ENCODE results near the gene SETBP1.

SETBP1 gene

GRCh38 chr18:44916429-44917207 lies 235.9 kb downstream of the SETBP1 start:
- DNase-seq, result no peak

GRCh38 chr18:44917216-44918141 lies 236.8 kb downstream of the SETBP1 start:
- DNase-seq, result no peak

GRCh38 chr18:44918142-44918476 lies 237.4 kb downstream of the SETBP1 start:
- DNase-seq, result no peak

GRCh38 chr18:44920441-44920840 lies 239.8 kb downstream of the SETBP1 start:
- DNase-seq, result no peak

- DNase-seq, result no peak
Measured at GRCh38 chr18:44921974-44922373, 241.3 kb downstream of the SETBP1 start.

GRCh38 chr18:44922968-44923367 lies 242.3 kb downstream of the SETBP1 start:
- DNase-seq, result no peak

- DNase-seq, result no peak
Measured at GRCh38 chr18:44924785-44925499, 244.3 kb downstream of the SETBP1 start.

- no peak for DNase-seq
Measured at GRCh38 chr18:44927127-44927849, 246.6 kb downstream of the SETBP1 start.

GRCh38 chr18:44934901-44935300 lies 254.2 kb downstream of the SETBP1 start:
- DNase-seq, result no peak

- no peak for DNase-seq
Measured at GRCh38 chr18:44935455-44935854, 254.8 kb downstream of the SETBP1 start.

- DNase-seq, result no peak
Measured at GRCh38 chr18:44936485-44936884, 255.8 kb downstream of the SETBP1 start.

- DNase-seq, result no peak
Measured at GRCh38 chr18:44937960-44938719, 257.5 kb downstream of the SETBP1 start.

- no peak for DNase-seq
Measured at GRCh38 chr18:44938720-44939665, 258.3 kb downstream of the SETBP1 start.

- no peak for DNase-seq
Measured at GRCh38 chr18:44941516-44941915, 260.8 kb downstream of the SETBP1 start.

- no peak for DNase-seq
Measured at GRCh38 chr18:44942073-44942472, 261.4 kb downstream of the SETBP1 start.

- no peak for DNase-seq
Measured at GRCh38 chr18:44943311-44943881, 262.7 kb downstream of the SETBP1 start.

- DNase-seq, result no peak
Measured at GRCh38 chr18:44944461-44944860, 263.8 kb downstream of the SETBP1 start.

- DNase-seq, result no peak
Measured at GRCh38 chr18:44945888-44946401, 265.3 kb downstream of the SETBP1 start.

GRCh38 chr18:44946529-44947113 lies 265.9 kb downstream of the SETBP1 start:
- no peak for DNase-seq

GRCh38 chr18:44949967-44950366 lies 269.3 kb downstream of the SETBP1 start:
- no peak for DNase-seq

Measured in NCI-H1694 (cell line).